Stomach (tissue), 9 donors: ENCODE data around the gene OPN3. TPM values are rescaled to one million over a fixed set of nuclear protein-coding genes. Genes with fewer than 3 reads are reported as not detected.

Source experiments
- DNase-seq, 2 donors: peaks; one replicate each; pipeline versions ENCODE4 v3.0.0 to v3.0.0-alpha.2; 2013 to 2019
- H3K27ac ChIP-seq, 5 donors: fragments of 200-600 bp in 4 of 5; sonication (generic) in 4 of 5; one replicate each; pipeline ENCODE4 v1.5.1; 2013 to 2019; ENCODE audit warnings: mild to moderate bottlenecking in 1 of 5, moderate library complexity in 1 of 5
- H3K27me3 ChIP-seq, 3 donors: fragments of 200-600 bp; sonication (generic); one replicate each; pipeline ENCODE4 v1.5.1; 2017 to 2019; ENCODE audit warnings: mixed run types in 1 of 3
- H3K36me3 ChIP-seq, 4 donors: fragments of 200-600 bp; sonication (generic); 1 replicate in 3 of 4; 2 replicates in 1 of 4; pipeline ENCODE4 v1.5.1; 2016 to 2019
- H3K4me1 ChIP-seq, 4 donors: fragments of 200-600 bp; sonication (generic); one replicate each; pipeline ENCODE4 v1.5.1; 2016 to 2019
- H3K4me3 ChIP-seq, 4 donors: fragments of 200-600 bp; sonication (generic) in 3 of 4; one replicate each; pipeline ENCODE4 v1.5.1; 2016 to 2019; ENCODE audit warnings: mild to moderate bottlenecking in 1 of 4
- H3K9me3 ChIP-seq, 4 donors: fragments of 200-600 bp; sonication (generic); one replicate each; pipeline ENCODE4 v1.5.1; 2016 to 2019
- CTCF ChIP-seq, 7 experiments: fragments of 450-650 bp in 4 of 7; fragments of 200-600 bp in 3 of 7; sonication (generic) in 3 of 7; IDR thresholded peaks; one replicate each; pipeline ENCODE4 v1.5.1; 2016 to 2019; ENCODE audit warnings: antibody characterized with exemption in 7 of 7, control low read depth in 2 of 7, mild to moderate bottlenecking in 1 of 7
- EP300 ChIP-seq: sonication (generic); formaldehyde crosslinking; IDR thresholded peaks from one replicate; pipeline ENCODE4 v1.6.1; 2017; ENCODE audit warnings: antibody characterized with exemption
- POLR2A ChIP-seq, 4 donors: fragments of 450-650 bp; IDR thresholded peaks; one replicate each; pipeline ENCODE4 v1.6.1; 2016; ENCODE audit warnings: antibody characterized with exemption in 4 of 4, control low read depth in 2 of 4, mild to moderate bottlenecking in 1 of 4, moderate library complexity in 1 of 4
- POLR2AphosphoS5 ChIP-seq, 3 donors: sonication (generic); formaldehyde crosslinking; IDR thresholded peaks; one replicate each; pipeline ENCODE4 v1.6.1; 2016; ENCODE audit warnings: antibody characterized with exemption in 3 of 3
- WGBS, 5 donors: extraction: QIAGEN DNeasy Blood & Tissue Kit in 3 of 5; methylation state at CpG; one replicate each; pipeline versions ENCODE4 v1.1.5 to v1.1.7; 2013 to 2018; 5-methylcytosine and 5-hydroxymethylcytosine counted together
- intact Hi-C: fragments of 100-400 bp; cut with DNase I; formaldehyde crosslinking; loops from one replicate; pipeline ENCODE4 v1.15.1; 2023; ENCODE audit warnings: low total_unique reads
- polyA plus RNA-seq, 3 donors: library from polyadenylated mRNA; stranded (reverse); fragments of 200-250 nt; gene quantifications; one replicate each; pipeline ENCODE4 v1.2.3, GENCODE V29; 2013
- total RNA-seq, 5 donors: library from RNA; depleted of rRNA; stranded (reverse); fragments of >200 nt; gene quantifications; one replicate each; pipeline versions ENCODE4 v1.1.0 to v1.2.3, GENCODE V29; 2014 to 2016
- donor health status: healthy with polysubstance abuse.
- donor health status: Bipolar disorder and iron deficiency.
- donor health status: healthy.

Gene OPN3
- total and polyA plus RNA-seq, 8 donors, result 1.8 to 15.1 (median 8.1) TPM; not detected in 1

GRCh38 chr1:241679961-241680360, 39.8 kb upstream of the OPN3 start:
- no peak for DNase-seq
- no peaks in the 10 kb centered on the region for H3K36me3 ChIP-seq

GRCh38 chr1:241679404-241679803, 39.2 kb upstream of the OPN3 start:
- intact Hi-C loops, result no loop called here
- H3K27ac ChIP-seq, result no peak overlapping the region
- H3K36me3 ChIP-seq, result no peaks in the 10 kb centered on the region
- no peaks in the 10 kb centered on the region for H3K9me3 ChIP-seq
- 79 to 95% (median 89%) methylated on average over 4 of the region's 4 CpGs for WGBS, 5 donors
- H3K27me3 ChIP-seq, result no peaks in the 10 kb centered on the region
- no peaks in the 10 kb centered on the region for H3K4me1 ChIP-seq
- TF ChIP-seq POLR2AphosphoS5 (IDR thresholded peaks at IDR 0.05) (no peak), EP300 (no peak), POLR2A (IDR thresholded peaks at IDR 0.05) (no peak), CTCF (IDR thresholded peaks at IDR 0.05) (no peak)
- DNase-seq, result no peak
- no peak overlapping the region for H3K4me3 ChIP-seq

More at GRCh38 chr1:241679961-241680360, 39.8 kb upstream of the OPN3 start:
- no peaks in the 10 kb centered on the region for H3K4me1 ChIP-seq
- H3K4me3 ChIP-seq, result no peak overlapping the region
- intact Hi-C loops, result no loop called here
- no peak overlapping the region for H3K27ac ChIP-seq
- TF ChIP-seq CTCF (IDR thresholded peaks at IDR 0.05) (no peak), POLR2A (IDR thresholded peaks at IDR 0.05) (no peak), EP300 (no peak), POLR2AphosphoS5 (IDR thresholded peaks at IDR 0.05) (no peak)
- 77 to 87% (median 80%) methylated on average over 3 of the region's 3 CpGs for WGBS, 5 donors
- no peaks in the 10 kb centered on the region for H3K9me3 ChIP-seq
- H3K27me3 ChIP-seq, result no peaks in the 10 kb centered on the region

DNA sequence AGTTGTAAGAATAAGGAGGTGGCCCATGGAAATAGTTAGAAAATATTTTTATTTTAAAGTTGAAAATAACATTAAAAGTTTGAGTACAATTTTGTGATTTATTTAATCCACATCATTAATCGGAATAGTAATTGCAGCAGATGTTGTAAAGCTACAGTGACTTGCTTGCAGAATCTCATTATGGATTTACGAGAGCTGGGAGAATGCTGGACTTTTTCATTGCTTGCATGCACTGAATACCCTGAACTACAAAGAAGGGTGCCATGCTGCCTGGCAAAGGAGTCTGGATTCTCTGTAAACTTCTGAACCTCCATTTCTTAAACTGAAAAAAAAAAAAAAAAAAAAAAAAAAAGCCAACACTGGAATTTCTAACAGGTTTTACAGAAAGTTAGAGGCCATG, 38.4 kb upstream of the OPN3 start:
- TF ChIP-seq POLR2A (IDR thresholded peaks at IDR 0.05) (no peak), CTCF (IDR thresholded peaks at IDR 0.05) (no peak), EP300 (no peak), POLR2AphosphoS5 (IDR thresholded peaks at IDR 0.05) (no peak)
- no peak overlapping the region for H3K27ac ChIP-seq
- intact Hi-C loops, result no loop called here
- no peak for DNase-seq
- H3K9me3 ChIP-seq, result no peaks in the 10 kb centered on the region
- no peak overlapping the region for H3K4me3 ChIP-seq
- 70 to 92% (median 88%) methylated on average over 2 of the region's 2 CpGs for WGBS, 5 donors
- H3K36me3 ChIP-seq, result no peaks in the 10 kb centered on the region
- H3K27me3 ChIP-seq, result no peaks in the 10 kb centered on the region
- no peaks in the 10 kb centered on the region for H3K4me1 ChIP-seq

- Histone ChIP-seq H3K27ac (no peak overlapping the region), H3K27me3 (no peaks in the 10 kb centered on the region), H3K4me3 (no peak overlapping the region), H3K9me3 (no peaks in the 10 kb centered on the region), H3K36me3 (no peaks in the 10 kb centered on the region), H3K4me1 (no peaks in the 10 kb centered on the region)
- intact Hi-C loops, result no loop called here
- peak in 1 of 2 donors; percentile 37 for DNase-seq
- TF ChIP-seq POLR2AphosphoS5 (IDR thresholded peaks at IDR 0.05), result no peak
- no peak for TF ChIP-seq POLR2A (IDR thresholded peaks at IDR 0.05)
- TF ChIP-seq CTCF (IDR thresholded peaks at IDR 0.05), result no peak
- no peak for TF ChIP-seq EP300
- WGBS, 5 donors, result 62 to 83% (median 71%) methylated on average over 5 of the region's 5 CpGs
Measured at GRCh38 chr1:241677201-241677600, 37.0 kb upstream of the OPN3 start.
